Neural cell (in vitro differentiated cells): ENCODE data around the gene C2CD4B.

Source experiments
- EZH2 ChIP-seq: fragments of 200-600, 300-800 bp; shearing (Covaris generic), sonication (generic); IDR thresholded peaks from 2 replicates; pipeline ENCODE4 v1.6.1; 2014; ENCODE audit warnings: antibody characterized with exemption, low read length, borderline replicate concordance, mild to moderate bottlenecking; ENCODE audit not compliant: insufficient read depth, poor library complexity, severe bottlenecking
- REST ChIP-seq: IDR thresholded peaks from 2 replicates; pipeline ENCODE4 v1.6.1; 2012; ENCODE audit warnings: borderline replicate concordance

DNA sequence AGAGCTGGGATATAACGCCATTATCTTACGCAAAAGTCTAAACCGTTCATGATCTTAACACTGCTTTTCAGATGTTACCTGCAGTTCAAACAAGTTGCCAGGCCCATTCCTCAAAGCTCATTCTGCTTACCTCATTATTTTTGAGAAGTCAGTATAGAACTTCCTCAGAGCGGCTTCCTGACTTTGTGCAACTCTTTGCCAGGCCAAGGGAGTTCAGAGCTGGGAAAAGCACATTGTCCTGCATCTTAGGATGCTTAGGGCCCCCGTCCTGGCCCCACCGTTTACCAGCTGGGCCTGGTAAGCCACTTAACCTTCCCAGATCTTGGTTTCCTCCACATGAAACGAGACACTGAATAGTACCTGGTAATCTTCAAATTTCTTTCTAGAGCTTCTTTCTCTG lies 6.8 kb upstream of the C2CD4B start:
- TF ChIP-seq EZH2 (no peak), REST (no peak)
